ENCODE measurements around the gene NLE1. TPM values are rescaled to one million over a fixed set of nuclear protein-coding genes. Genes with fewer than 3 reads are reported as not detected.
"Not testable (repeated sequence)": the region's sequence is repeated elsewhere in the genome, so short reads cannot be mapped to it uniquely, and the experiment has no call there.

The NLE1 gene
- total RNA-seq, 2 donors from 2014 or later = 8.1 to 10.7 TPM

- Histone ChIP-seq H3K4me1 (ENCODE audit: control insufficient read depth in 1 of 2, low read depth in 2 of 2) (peaks cover 8 to 24% of the 10 kb centered on the region in 2 donors), H3K9me3 (no peaks in the 10 kb centered on the region), H3K4me3 (no peak overlapping the region), H3K27ac (no peak overlapping the region), H3K36me3 (no peaks in the 10 kb centered on the region), H3K27me3 (replicated peaks; ENCODE audit: insufficient read depth) (no peaks in the 10 kb centered on the region)
- no peak for TF ChIP-seq CTCF (IDR thresholded peaks at IDR 0.05)
- DNase-seq (ENCODE audit: low spot score) (no peak), ATAC-seq (ENCODE audit: insufficient number of reproducible peaks, low FRiP score, low read depth) (no peak)
Observed at GRCh38 chr17:35117984-35118383, 24.1 kb downstream of the NLE1 start.

GRCh38 chr17:35116845-35117244, 25.3 kb downstream of the NLE1 start:
- H3K4me1 ChIP-seq (ENCODE audit: control insufficient read depth in 1 of 2, low read depth in 2 of 2) = peaks cover 8 to 24% of the 10 kb centered on the region in 2 donors
- H3K9me3 ChIP-seq = no peaks in the 10 kb centered on the region
- no peaks in the 10 kb centered on the region for H3K27me3 ChIP-seq (replicated peaks; ENCODE audit: insufficient read depth)
- DNase-seq (ENCODE audit: low spot score) (no peak), ATAC-seq (ENCODE audit: insufficient number of reproducible peaks, low FRiP score, low read depth) (no peak)
- H3K27ac ChIP-seq = no peak overlapping the region
- TF ChIP-seq CTCF (IDR thresholded peaks at IDR 0.05) = no peak
- H3K4me3 ChIP-seq = no peak overlapping the region
- H3K36me3 ChIP-seq = no peaks in the 10 kb centered on the region

DNA sequence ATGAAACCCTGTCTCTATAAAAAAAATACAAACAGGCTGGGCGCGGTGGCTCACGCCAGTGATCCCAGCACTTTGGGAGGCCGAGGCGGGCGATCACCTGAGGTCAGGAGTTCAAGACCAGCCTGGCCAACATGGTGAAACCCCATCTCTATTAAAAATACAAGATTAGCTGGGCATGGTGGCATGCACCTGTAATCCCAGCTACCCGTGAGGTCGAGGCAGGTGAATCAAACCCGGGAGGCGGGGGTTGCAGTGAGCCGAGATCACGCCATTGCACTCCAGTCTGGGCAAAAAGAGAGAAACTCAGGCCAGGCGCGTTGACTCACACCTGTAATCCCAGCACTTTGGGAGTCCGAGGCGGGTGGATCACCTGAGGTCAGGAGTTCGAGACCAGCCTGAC, 31.3 kb downstream of the NLE1 start:
- H3K36me3 ChIP-seq; H3K27me3 ChIP-seq (replicated peaks; ENCODE audit: insufficient read depth); H3K4me1 ChIP-seq (ENCODE audit: control insufficient read depth in 1 of 2, low read depth in 2 of 2); ATAC-seq (ENCODE audit: insufficient number of reproducible peaks, low FRiP score, low read depth); H3K9me3 ChIP-seq; H3K4me3 ChIP-seq; DNase-seq (ENCODE audit: low spot score); H3K27ac ChIP-seq: not testable (repeated sequence)

DNA sequence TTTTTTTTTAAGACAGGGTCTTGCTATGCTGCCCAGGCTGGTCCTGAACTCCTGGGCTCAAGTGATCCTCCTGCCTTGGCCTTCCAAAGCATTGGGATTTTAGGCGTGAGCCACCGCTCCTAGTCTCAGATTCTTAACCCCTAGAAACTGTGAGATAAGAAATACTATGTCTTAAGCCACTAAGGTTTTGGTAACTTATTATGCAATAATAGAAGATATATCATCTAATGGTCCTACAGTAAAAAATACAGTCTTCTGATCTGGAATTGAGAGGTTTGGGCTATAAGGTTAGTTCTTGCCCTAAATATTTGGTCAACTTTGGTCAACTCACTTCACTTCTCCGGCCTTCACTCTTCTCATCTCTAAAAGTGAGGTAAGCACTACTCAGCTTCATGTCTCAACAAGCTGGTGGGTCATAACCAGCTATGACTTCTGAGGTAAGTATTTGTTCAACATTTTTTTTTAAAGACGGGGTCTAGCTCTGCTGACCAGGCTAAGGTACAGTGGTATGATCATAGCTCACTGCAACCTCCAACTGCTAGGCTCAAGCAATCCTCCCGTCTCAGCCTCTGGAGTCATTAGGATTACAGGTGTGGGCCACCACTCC, 37.2 kb downstream of the NLE1 start:
- Histone ChIP-seq H3K4me1 (ENCODE audit: control insufficient read depth in 1 of 2, low read depth in 2 of 2) (no peaks in the 10 kb centered on the region), H3K36me3 (peaks cover 30% of the 10 kb centered on the region), H3K27me3 (replicated peaks; ENCODE audit: insufficient read depth) (no peaks in the 10 kb centered on the region), H3K4me3 (no peak overlapping the region), H3K9me3 (no peaks in the 10 kb centered on the region), H3K27ac (no peak overlapping the region)
- no peak for DNase-seq (ENCODE audit: low spot score)
- TF ChIP-seq CTCF (IDR thresholded peaks at IDR 0.05) = no peak
- ATAC-seq (ENCODE audit: insufficient number of reproducible peaks, low FRiP score, low read depth) = no peak

GRCh38 chr17:35103271-35103670, 38.8 kb downstream of the NLE1 start:
- TF ChIP-seq CTCF (IDR thresholded peaks at IDR 0.05) = no peak
- Histone ChIP-seq H3K4me1 (ENCODE audit: control insufficient read depth in 1 of 2, low read depth in 2 of 2) (no peaks in the 10 kb centered on the region), H3K9me3 (no peaks in the 10 kb centered on the region), H3K27me3 (replicated peaks; ENCODE audit: insufficient read depth) (no peaks in the 10 kb centered on the region), H3K27ac (no peak overlapping the region), H3K36me3 (peaks cover 34% of the 10 kb centered on the region), H3K4me3 (no peak overlapping the region)
- ATAC-seq (ENCODE audit: insufficient number of reproducible peaks, low FRiP score, low read depth) (no peak), DNase-seq (ENCODE audit: low spot score) (no peak)

GRCh38 chr17:35101725-35102124, 40.4 kb downstream of the NLE1 start:
- no peak for ATAC-seq (ENCODE audit: insufficient number of reproducible peaks, low FRiP score, low read depth)
- H3K27me3 ChIP-seq (replicated peaks; ENCODE audit: insufficient read depth) = no peaks in the 10 kb centered on the region
- H3K4me1 ChIP-seq (ENCODE audit: control insufficient read depth in 1 of 2, low read depth in 2 of 2) = no peaks in the 10 kb centered on the region
- peaks cover 34% of the 10 kb centered on the region for H3K36me3 ChIP-seq
- TF ChIP-seq CTCF (IDR thresholded peaks at IDR 0.05) = no peak
- no peaks in the 10 kb centered on the region for H3K9me3 ChIP-seq
- DNase-seq (ENCODE audit: low spot score) = no peak
- no peak overlapping the region for H3K4me3 ChIP-seq
- H3K27ac ChIP-seq = no peak overlapping the region

Data from thoracic aorta (tissue), 2 donors.